ENCODE measurements around the gene CAPN14. TPM values are rescaled to one million over a fixed set of nuclear protein-coding genes. Genes with fewer than 3 reads are reported as not detected.

CAPN14 gene
- polyA plus RNA-seq, 3 donors = 0.04 to 0.07 (median 0.06) TPM

DNA sequence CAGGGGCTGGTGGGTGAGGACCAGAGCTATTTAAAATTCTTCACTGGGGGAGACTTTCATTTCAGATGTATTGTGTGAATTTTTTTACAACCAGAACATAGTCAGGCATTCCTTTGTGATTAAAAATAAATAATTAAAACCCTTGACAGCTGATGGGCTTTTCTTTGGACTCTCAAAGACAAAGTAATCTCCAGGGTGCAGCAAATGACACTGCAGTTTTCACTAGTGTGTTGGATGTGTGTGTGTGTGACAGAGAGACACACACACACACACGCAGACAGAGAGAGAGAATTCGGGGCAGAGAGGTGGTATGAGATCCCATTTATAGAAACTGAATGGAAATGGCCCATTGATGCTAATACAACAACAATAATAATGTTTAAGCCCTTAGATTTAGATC is 68.8 kb downstream of the CAPN14 start:
- DNase-seq (ENCODE audit: low read depth in 3 of 3, low spot score in 2 of 3) = no peak

DNA sequence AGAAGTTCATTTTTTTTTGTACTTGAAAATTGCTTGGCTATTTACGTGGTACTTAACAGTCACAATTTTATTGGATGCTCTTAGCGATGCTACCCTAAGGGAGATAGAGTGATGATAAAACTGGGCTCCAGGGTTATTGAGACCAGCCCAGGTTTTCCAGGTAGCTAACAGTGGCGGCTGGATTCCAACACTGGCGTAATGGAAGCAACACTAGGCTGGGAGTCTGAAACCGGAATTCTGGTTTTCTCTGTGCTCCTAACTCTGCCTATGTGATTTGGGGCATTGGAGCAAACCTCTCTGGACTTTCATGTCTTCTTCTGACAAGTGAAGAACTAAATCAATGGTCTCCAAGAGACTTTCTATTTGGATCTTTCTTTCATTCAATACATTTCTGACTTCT is 69.7 kb downstream of the CAPN14 start:
- no peak for DNase-seq (ENCODE audit: low read depth in 3 of 3, low spot score in 2 of 3)

DNA sequence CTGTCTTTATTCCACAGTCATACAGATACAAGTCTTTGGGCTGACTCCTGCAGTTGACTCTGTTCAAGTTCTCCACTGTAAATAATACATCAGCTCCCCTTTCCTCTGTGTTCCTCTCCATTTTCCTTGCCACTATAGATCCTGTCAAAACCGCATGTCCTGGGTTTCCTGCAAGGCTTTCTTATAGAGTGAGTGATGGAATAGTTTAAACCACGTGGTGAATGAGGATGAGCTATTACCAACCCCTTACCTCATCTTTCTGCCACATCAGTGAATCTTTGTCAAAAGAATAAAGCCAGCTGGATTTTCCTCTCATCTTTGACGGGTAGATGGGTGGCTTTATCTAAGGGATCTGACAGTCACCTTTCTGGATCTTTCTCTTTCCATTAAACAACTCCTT is 75.2 kb downstream of the CAPN14 start:
- no peak for DNase-seq (ENCODE audit: low read depth in 3 of 3, low spot score in 2 of 3)

DNA sequence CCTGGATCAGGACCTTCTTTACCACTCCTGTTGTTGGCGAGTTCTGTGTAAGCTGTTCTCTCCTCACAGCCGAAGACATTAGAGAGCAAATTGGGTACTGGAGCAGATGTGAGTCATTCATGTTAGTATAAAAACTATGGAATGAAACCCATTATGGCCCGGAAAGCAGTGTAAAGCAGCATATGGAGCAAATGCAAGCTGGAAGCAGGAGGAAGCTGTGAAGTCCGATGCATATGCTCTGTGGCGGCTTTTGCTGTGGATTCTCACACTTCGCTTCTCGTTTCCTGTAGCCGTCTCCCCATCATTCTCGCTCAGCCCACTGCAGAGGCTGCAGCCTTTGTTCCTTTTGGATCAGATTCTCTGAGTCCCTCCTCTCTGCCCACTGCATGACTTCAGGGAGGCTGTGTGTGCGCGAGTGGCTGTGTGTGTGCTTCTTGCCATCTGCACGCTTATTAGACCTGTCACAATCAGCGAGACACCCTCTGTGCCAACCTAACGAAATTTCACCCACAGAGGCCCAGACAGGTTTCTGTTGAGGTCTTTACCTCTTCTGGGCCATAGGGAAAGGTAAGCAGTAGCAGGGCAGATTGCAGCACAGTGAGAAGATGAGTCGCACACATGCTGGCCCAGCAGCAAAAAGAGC is 75.8 kb downstream of the CAPN14 start:
- no peak for DNase-seq (ENCODE audit: low read depth in 3 of 3, low spot score in 2 of 3)

DNA sequence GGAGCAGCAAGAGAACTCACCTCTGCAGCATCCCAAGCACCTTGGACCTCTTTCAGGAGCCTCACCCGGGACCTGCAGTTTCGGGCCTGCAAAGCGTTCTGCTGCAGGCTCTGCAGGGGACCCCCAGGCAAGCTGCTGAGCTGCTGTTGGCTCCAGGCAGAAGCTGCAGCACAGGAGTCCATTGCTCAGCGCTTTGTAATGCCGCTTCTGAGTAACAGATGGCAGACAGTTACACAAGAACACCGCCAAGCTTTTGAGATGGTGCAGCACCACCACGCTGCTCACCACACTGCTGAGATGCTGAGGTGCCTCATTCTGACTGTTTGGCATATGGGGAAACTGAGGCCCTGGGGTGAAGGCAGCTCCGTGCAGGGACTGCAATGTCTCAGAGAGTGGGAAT is 77.2 kb downstream of the CAPN14 start:
- DNase-seq (ENCODE audit: low read depth in 3 of 3, low spot score in 2 of 3) = no peak

DNA sequence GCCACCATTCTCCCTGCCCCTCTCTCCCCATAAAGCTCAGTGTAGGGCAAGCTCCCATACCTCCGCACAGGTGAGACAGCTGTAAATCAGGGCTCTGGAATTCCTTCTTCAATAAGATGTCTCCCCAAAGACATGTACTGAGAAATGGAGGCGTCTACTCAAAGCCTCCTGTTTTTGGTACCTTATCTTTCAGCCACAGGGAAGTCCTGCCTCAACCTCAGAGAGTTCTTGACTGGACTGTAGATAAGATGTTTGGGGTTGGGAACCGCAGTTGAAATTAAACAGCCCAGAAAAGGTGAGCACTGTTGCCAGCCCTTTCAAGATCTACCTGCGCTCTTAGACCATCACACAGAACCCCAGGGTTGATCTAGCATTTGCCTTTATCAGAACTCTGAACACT is 77.6 kb downstream of the CAPN14 start:
- DNase-seq (ENCODE audit: low read depth in 3 of 3, low spot score in 2 of 3) = no peak

DNA sequence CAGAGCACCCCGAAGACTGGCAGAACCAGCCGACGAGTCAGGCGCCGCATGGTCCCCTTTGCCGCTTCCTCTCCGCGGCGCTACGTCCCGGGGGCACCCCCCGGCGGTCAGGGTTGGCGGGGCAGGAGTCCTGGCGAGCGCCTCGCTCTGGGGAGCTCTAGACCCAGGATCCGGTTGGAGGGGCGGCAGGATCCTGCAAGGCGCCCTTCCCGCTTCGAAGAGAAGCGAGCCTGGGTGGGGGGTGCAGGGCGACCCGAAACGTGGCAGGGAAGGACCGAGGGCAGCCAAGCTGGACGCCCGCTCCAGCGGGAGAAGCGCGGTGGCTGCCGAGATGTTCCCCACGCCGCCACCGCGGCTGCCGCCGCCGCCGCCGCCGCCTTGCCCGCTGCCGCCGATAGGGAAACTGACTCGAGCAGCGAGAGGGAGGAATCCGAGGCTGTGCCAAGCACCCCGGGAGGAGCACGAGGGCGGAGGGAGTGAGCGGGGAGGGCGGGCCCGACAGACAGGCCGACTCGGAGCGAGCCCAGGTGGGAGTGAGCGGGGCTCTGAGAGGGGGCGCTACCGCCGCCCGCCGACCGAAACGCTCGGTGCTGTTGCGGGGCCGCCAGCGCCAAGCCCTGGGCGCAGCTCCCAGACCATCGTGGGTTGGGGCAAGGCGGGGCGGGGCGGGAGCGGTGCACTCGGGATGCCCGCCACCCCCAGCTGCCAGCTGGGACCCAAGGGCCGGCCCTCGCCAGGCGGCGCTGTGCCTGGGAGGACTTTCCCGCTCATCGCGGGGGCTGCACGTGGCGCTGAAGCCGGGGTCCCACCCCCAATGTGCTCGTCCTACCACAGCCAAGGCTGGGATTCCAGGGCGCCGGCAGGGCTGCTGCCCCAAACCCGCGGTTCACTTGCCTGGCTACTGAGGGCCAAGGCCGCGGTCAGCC is 79.0 kb downstream of the CAPN14 start, which contains the start of gene GALNT14:
Gene GALNT14, minus strand, starts transcription at position 404 of the 926 bp plus-strand sequence. Its CDS starts 354 bp downstream, at position 50.
- DNase-seq (ENCODE audit: low read depth in 3 of 3, low spot score in 2 of 3) = peak in 1 of 3 donors; percentile 54

DNA sequence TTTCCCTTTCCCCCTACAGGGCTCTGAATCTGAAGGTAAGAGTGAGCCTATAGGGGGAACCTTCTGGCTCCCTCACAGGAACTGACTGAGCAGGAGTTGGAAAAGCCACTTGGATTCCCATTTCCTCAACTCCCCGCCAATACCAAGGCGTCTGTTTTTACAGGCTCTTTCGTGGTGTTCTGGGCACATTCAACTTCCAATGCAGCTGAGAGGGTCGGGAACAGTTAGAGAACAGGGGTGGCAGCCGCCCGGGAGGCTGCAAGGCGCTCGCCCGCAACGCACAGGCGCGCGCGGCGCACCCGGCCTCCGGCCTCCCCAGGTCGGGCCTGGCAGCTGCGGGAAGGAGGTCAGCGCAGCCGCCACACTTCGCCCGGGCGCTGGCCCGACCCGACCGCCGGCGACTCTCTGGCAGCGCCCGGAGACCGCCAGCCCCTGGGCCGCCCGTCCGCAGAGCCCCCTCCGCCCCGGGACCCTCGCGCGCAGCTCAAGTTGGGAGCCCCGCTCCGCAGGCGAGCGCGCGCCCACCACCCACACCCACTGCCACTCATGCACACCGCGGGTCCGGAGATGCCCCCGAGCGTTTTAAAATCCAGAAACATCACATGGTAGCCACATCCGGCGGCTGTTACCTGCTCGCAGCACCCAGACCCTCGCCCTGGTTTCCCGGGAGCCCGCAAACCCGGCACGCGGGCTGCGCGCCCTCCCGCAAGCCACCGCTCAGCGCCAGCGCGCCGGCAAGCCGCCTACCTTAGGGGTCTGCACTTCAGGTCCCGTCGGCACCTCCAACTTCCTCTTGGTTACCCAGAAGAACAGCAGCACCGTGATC is 79.9 kb downstream of the CAPN14 start:
- DNase-seq (ENCODE audit: low read depth in 3 of 3, low spot score in 2 of 3) = peak in 1 of 3 donors; percentile 18

DNA sequence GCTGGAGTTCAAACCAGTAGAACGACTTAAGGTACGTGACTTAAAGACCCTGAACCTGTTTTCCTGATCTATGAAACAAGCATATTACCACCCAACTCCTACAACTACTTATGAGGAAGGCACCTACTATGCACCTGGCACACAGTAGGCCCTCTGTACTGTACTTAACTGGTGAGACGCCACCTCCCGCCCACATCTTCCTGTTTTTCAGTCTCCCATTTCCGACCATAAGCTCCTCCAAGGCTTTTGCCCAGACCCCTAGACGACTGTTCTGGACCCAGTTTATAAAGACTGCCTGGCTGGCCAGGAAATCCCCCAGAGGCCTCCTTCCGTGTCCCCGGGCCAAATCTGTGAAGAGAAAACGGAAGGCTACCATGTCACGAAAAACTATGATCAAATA is 80.6 kb downstream of the CAPN14 start:
- DNase-seq (ENCODE audit: low read depth in 3 of 3, low spot score in 2 of 3) = no peak

DNA sequence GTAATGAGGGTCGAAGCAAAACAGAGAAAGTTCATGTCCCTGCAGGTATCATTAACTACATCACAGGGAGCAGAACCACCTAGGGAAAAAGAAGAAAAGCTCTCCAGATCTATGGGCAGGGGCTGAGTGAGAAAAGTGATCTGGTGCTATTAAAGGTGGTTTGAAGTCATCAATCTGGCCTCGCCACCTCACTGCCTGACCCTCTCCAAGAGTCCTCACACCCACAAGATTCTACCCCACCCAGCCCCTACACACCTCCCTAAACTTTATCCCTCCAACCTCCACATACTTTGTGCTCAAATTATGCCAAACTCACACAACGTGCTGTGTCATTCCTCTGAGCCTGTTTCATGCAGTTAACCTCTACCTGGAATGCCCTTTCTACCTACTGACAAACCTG is 81.3 kb downstream of the CAPN14 start:
- no peak for DNase-seq (ENCODE audit: low read depth in 3 of 3, low spot score in 2 of 3)

DNA sequence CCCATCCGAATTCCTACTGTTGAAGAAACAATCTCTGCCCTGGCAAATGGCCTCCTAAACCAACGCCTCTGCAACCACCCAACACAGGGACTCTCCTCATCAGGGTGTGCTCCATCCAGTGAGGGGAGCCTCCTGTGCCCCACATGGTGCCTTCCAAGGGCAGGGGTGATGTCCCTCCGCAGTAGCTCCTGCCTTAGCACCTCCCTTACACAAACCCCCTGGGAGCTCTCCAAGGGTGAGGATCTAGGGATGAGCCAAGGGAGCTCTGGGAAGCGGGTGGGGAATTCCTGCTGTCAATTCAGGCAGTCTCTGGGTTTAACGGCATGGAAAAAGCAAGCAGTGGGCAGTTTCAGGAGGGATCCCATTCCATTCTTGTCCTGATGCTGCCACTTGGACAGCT is 82.8 kb downstream of the CAPN14 start:
- no peak for DNase-seq (ENCODE audit: low read depth in 3 of 3, low spot score in 2 of 3)

DNA sequence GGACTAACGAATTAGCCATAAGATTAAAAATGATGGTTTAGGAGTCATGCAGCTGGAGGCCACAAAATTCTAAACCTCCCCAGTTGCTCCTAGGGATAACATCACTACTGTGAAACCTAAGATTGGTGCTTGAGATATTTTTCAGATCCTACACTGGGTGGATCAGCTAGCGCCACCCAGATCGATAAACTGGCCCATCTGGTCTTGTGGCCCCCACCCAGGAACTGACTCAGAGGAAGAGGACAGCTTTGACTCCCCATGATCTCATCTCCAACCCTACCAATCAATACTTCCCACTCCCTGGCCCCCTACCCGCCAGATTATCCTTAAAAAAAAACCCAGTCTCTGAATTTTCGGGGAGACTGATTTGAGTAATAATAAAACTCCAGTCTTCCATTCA is 84.5 kb downstream of the CAPN14 start:
- DNase-seq (ENCODE audit: low read depth in 3 of 3, low spot score in 2 of 3) = no peak

DNA sequence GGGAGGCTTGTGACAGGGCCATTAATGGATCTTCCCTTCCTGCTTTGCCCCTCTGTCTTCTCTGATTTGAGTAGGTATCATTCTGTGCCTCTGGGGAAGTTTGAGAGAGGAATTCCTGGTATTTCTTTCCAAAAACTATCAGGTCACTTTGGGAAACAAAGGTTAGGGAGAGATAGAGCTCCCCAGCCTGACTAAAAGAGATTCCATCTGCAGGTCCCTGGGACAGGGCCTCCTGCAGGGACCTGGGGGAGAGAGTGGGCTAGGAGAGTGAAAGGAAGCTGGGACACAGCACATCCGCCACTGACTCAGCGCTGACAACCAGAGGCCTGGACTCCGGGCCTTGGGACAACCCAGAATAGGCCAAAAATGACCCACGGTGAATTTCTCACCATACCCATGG is 85.4 kb downstream of the CAPN14 start:
- DNase-seq (ENCODE audit: low read depth in 3 of 3, low spot score in 2 of 3) = no peak

DNA sequence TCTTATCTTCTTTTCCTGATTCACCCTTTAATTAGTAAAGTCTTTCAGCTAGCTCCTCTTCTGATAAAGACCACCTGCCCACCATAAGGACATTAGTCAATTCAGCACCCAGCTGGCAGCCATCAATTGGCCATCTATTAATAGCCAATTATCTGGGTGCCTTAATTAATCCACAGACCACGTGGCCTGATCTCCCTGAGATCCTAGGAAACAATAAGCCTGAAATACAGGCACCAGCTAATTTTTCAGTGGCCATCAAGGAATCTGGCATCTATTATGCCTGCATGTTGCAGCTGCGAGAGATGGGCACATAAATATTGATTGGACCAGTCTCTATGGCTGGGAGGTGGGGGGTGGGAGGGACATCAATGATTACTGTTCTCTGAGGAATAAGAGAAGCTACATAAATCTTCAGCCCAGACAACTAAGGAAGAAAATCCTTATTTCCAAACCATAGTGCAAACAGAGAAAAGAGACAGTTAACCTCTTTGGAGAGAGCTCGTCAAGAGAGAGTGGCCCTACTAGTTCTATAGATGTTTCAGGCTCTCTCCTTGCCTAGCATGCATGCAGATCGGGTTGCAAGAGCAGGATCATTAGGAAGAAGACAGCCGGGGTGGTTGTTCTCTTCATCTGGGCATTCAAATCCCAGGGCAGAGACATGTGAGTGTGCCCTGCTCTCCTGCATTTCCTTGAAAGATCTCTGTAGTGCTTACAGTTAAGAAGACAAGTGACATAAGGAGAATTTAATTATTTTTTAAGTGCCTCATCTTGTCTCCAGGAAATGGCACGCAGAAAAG is 87.7 kb downstream of the CAPN14 start:
- DNase-seq (ENCODE audit: low read depth in 3 of 3, low spot score in 2 of 3) = no peak

DNA sequence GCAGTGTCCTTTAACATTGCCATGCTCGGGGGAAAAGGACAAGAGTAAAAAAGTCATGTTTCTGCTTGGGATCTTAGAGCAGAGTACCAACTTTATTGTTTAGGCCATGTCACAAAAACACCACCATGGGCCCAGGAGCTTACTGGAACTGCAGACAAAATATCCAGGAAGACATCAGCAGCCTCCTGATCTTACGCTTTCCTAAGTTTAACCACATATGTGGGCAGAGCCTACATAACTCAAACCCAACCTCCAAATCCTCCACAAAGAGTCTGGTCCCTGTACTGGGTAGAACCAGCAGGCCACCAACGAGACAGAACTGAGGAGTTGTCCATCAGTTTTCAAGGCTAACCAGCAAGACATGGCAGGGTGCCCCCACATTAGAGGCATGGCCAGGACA is 89.4 kb downstream of the CAPN14 start:
- DNase-seq (ENCODE audit: low read depth in 3 of 3, low spot score in 2 of 3) = no peak

DNA sequence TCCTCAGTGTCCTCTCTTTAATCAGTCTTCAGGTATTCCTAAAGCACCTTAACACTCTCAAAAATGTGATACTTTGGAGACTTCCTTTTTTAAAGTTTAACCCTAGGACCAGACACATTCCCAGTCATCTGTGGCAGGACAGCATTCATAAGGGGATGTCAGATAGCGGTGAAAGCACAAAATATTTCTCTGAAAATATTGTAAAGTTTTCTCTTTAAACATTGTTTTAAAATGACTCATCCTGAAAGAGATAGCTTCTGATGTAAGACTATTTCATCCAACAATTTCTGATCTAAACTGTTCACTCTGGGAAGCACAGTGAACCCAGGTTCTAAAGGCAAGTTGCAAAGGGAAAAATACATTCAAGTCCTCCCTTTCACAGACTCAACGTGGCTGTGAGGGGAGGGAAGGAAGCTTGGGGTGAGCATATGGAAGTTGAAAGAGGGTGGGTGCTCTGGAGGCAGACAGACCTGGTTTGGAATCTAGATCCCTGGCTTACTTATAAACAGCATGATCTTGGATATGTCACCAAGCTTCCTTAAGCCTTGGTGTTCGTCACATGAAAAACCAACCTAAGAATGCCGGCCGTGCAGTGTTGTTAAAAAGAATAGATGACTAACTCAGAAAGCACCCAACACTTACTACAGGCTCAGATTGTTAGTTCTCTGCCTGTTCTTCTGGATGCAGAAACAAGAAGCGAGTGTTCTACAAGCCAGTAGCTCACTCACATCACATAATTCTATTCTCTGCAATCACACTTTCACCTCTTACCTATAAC is 91.2 kb downstream of the CAPN14 start:
- DNase-seq (ENCODE audit: low read depth in 3 of 3, low spot score in 2 of 3) = no peak

DNA sequence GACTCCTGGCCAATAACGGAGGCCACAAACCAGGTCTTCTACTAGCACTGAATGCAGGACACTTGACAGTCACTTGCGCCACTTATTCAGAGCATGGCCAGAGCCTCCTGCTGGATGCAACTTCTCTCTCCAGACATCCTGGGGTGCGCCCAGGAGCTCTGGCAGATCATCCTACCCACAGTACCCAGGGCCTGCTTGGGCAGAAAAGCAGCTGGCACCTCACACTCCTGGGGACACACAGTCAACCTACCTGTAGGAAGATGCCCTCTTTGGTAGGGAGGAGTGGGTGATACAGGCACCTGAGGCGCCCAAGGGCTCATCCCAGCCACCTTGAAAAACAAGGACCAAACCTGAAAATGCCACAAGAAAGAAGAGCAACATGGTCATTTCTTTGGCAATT is 92.4 kb downstream of the CAPN14 start:
- no peak for DNase-seq (ENCODE audit: low read depth in 3 of 3, low spot score in 2 of 3)
